Ovary (tissue), 9 donors: ENCODE results near the gene SULF2. TPM values are rescaled to one million over a fixed set of nuclear protein-coding genes. Genes with fewer than 3 reads are reported as not detected.

Source experiments
- DNase-seq, 5 donors: peaks; one replicate each; pipeline ENCODE4 v3.0.0-alpha.2; 2019 to 2020
- H3K27ac ChIP-seq, 2 donors: fragments of 200-600 bp; one replicate each; pipeline versions ENCODE4 v1.5.1 to v1.8.0; 2019 to 2022
- H3K27me3 ChIP-seq: fragments of 200-600 bp; one replicate; pipeline ENCODE4 v1.8.0; 2022
- H3K36me3 ChIP-seq: fragments of 200-600 bp; sonication (generic); one replicate; pipeline ENCODE4 v1.5.1; 2019
- H3K4me1 ChIP-seq: one replicate; pipeline ENCODE4 v1.8.1; 2013; ENCODE audit warnings: mild to moderate bottlenecking, moderate library complexity; ENCODE audit not compliant: insufficient read depth
- H3K4me3 ChIP-seq: fragments of 200-600 bp; sonication (generic); one replicate; pipeline ENCODE4 v1.5.1; 2017
- H3K9me3 ChIP-seq, 2 donors: fragments of 200-600 bp in 1 of 2; sonication (generic) in 1 of 2; one replicate each; pipeline versions ENCODE4 v1.5.1 to v1.8.1; 2013 to 2019; ENCODE audit warnings: mild to moderate bottlenecking in 1 of 2, moderate library complexity in 1 of 2
- CTCF ChIP-seq, 3 donors: fragments of 450-650 bp in 2 of 3; fragments of 200-600 bp in 1 of 3; IDR thresholded peaks; one replicate each; pipeline versions ENCODE4 v1.5.1 to v1.8.0; 2016 to 2022; ENCODE audit warnings: antibody characterized with exemption in 3 of 3, mild to moderate bottlenecking in 1 of 3
- EP300 ChIP-seq: sonication (generic); formaldehyde crosslinking; IDR thresholded peaks from one replicate; pipeline ENCODE4 v1.6.1; 2017; ENCODE audit warnings: antibody characterized with exemption
- POLR2A ChIP-seq: fragments of 450-650 bp; IDR thresholded peaks from one replicate; pipeline ENCODE4 v1.6.1; 2017; ENCODE audit warnings: antibody characterized with exemption, mild to moderate bottlenecking, moderate library complexity
- WGBS, 3 donors: extraction: QIAGEN DNeasy Blood & Tissue Kit in 1 of 3; methylation state at CpG; one replicate each; pipeline versions ENCODE4 v1.1.5 to v1.1.7; 2013 to 2017; 5-methylcytosine and 5-hydroxymethylcytosine counted together
- intact Hi-C, 4 donors: fragments of 100-400 bp; cut with DNase I; formaldehyde crosslinking; loops; one replicate each; pipeline versions ENCODE4 v1.11.0 to v1.15.1; 2022 to 2023
- polyA plus RNA-seq, 2 donors: library from polyadenylated mRNA; stranded (reverse); fragments of 200-250 nt in 1 of 2; fragments of 350-450 nt in 1 of 2; fragmentation: Illumina TruSeq in 1 of 2; extraction: RNeasy Lipid Tissue Mini Kit (QIAGEN cat#74804) in 1 of 2; gene quantifications; one replicate each; pipeline ENCODE4 v1.2.3, GENCODE V29; 2013 to 2014
- total RNA-seq, 7 donors: library from RNA; depleted of rRNA in 2 of 7; stranded (reverse); fragments of >200 nt in 2 of 7; fragmentation: NEBNext Ultra II Directional in 3 of 7; extraction: Animal tissue kit (Norgen Biotek cat#: 25700) in 3 of 7; gene quantifications; one replicate each; pipeline versions ENCODE4 v1.1.0 to v1.2.4, GENCODE V29; 2016 to 2023
- donor health status: DM: no; HTN: no; CAD: no; lungs with moderate emphysema.
- donor health status: DM: no; HTN: no; CAD: no.
- donor health status: Bipolar disorder and iron deficiency.
- donor health status: DM: yes; HTN: yes; CAD: no.
- donor health status: DM: no; HTN: no; CAD: no.
- donor health status: DM: yes; HTN: yes; CAD: no.

The SULF2 gene
- total and polyA plus RNA-seq, 9 donors, result 128 to 423 (median 362) TPM

GRCh38 chr20:47821481-47822100, 36.3 kb upstream of the SULF2 start:
- DNase-seq, result no peak

GRCh38 chr20:47818996-47819609, 33.8 kb upstream of the SULF2 start:
- TF ChIP-seq POLR2A, result no peak
- no peak for TF ChIP-seq EP300
- TF ChIP-seq CTCF (IDR thresholded peaks at IDR 0.05), result no peak
- Histone ChIP-seq H3K27ac (no peak overlapping the region), H3K36me3 (no peaks in the 10 kb centered on the region), H3K4me1 (peaks cover 2% of the 10 kb centered on the region), H3K27me3 (no peaks in the 10 kb centered on the region), H3K4me3 (no peak overlapping the region), H3K9me3 (no peaks in the 10 kb centered on the region)
- 81 to 92% (median 88%) methylated on average over 14 of the region's 14 CpGs for WGBS, 3 donors
- intact Hi-C loops, result no loop called here
- no peak for DNase-seq

More at GRCh38 chr20:47821481-47822100, 36.3 kb upstream of the SULF2 start:
- TF ChIP-seq EP300, result no peak
- no peak for TF ChIP-seq POLR2A
- TF ChIP-seq CTCF (IDR thresholded peaks at IDR 0.05), result no peak
- H3K36me3 ChIP-seq, result no peaks in the 10 kb centered on the region
- no peak overlapping the region for H3K4me3 ChIP-seq
- no peaks in the 10 kb centered on the region for H3K27me3 ChIP-seq
- peaks cover 2% of the 10 kb centered on the region for H3K4me1 ChIP-seq
- H3K27ac ChIP-seq, result no peak overlapping the region
- H3K9me3 ChIP-seq, result no peaks in the 10 kb centered on the region
- 77 to 85% (median 82%) methylated on average over 13 of the region's 13 CpGs for WGBS, 3 donors
- intact Hi-C loops, result no loop called here

GRCh38 chr20:47818466-47818865, 33.2 kb upstream of the SULF2 start:
- 79 to 86% (median 80%) methylated on average over 7 of the region's 7 CpGs for WGBS, 3 donors
- intact Hi-C loops, result no loop called here
- no peak for DNase-seq
- H3K27ac ChIP-seq, result no peak overlapping the region
- H3K27me3 ChIP-seq, result no peaks in the 10 kb centered on the region
- H3K9me3 ChIP-seq, result no peaks in the 10 kb centered on the region
- TF ChIP-seq CTCF (IDR thresholded peaks at IDR 0.05) (no peak), POLR2A (no peak), EP300 (no peak)
- H3K36me3 ChIP-seq, result no peaks in the 10 kb centered on the region
- no peak overlapping the region for H3K4me3 ChIP-seq
- peaks cover 2% of the 10 kb centered on the region for H3K4me1 ChIP-seq

- no peaks in the 10 kb centered on the region for H3K27me3 ChIP-seq
- DNase-seq, result no peak
- H3K4me1 ChIP-seq, result peaks cover under 1% of the 10 kb centered on the region
- TF ChIP-seq POLR2A (no peak), CTCF (IDR thresholded peaks at IDR 0.05) (no peak), EP300 (no peak)
- no peaks in the 10 kb centered on the region for H3K36me3 ChIP-seq
- no peaks in the 10 kb centered on the region for H3K9me3 ChIP-seq
- H3K27ac ChIP-seq, result no peak overlapping the region
- intact Hi-C loops, result no loop called here
- WGBS, 3 donors, result 56 to 70% (median 69%) methylated on average over 3 of the region's 3 CpGs
- H3K4me3 ChIP-seq, result no peak overlapping the region
Observed at GRCh38 chr20:47818016-47818415, 32.7 kb upstream of the SULF2 start.
